Small intestine (tissue), 7 donors: ENCODE data around the gene TSHZ1. TPM values are rescaled to one million over a fixed set of nuclear protein-coding genes. Genes with fewer than 3 reads are reported as not detected.

Experiments
- DNase-seq, 2 donors: peaks; one replicate each; pipeline versions ENCODE4 v3.0.0 to v3.0.0-alpha.2; 2013
- FAIRE-seq: peaks from 2 replicates; lab custom pipeline; 2012; peaks lifted over from hg19 to GRCh38; lab: Jason Lieb, UNC
- H3K27ac ChIP-seq, 3 donors: one replicate each; pipeline ENCODE4 v1.5.1; 2013; ENCODE audit warnings: low read length in 2 of 3, mild to moderate bottlenecking in 2 of 3, control low read depth in 1 of 3, inconsistent platforms in 1 of 3, low read depth in 1 of 3, moderate library complexity in 1 of 3
- H3K27me3 ChIP-seq, 3 donors: one replicate each; pipeline ENCODE4 v1.6.1; 2013; ENCODE audit warnings: low read length in 3 of 3, inconsistent platforms in 1 of 3; ENCODE audit not compliant: control insufficient read depth in 3 of 3, insufficient read depth in 3 of 3
- H3K36me3 ChIP-seq, 3 donors: one replicate each; pipeline ENCODE4 v1.6.1; 2013; ENCODE audit warnings: low read length in 3 of 3, inconsistent platforms in 1 of 3, low read depth in 1 of 3, mild to moderate bottlenecking in 1 of 3, moderate library complexity in 1 of 3; ENCODE audit not compliant: control insufficient read depth in 3 of 3, insufficient read depth in 2 of 3
- H3K4me1 ChIP-seq, 3 donors: one replicate each; pipeline ENCODE4 v1.6.1; 2013; ENCODE audit warnings: low read length in 2 of 3, inconsistent platforms in 1 of 3, low read depth in 1 of 3, mild to moderate bottlenecking in 1 of 3, moderate library complexity in 1 of 3; ENCODE audit not compliant: control insufficient read depth in 3 of 3, insufficient read depth in 2 of 3
- H3K4me3 ChIP-seq, 3 donors: one replicate each; pipeline ENCODE4 v1.5.1; 2013; ENCODE audit warnings: low read length in 3 of 3, control low read depth in 1 of 3, inconsistent platforms in 1 of 3, low read depth in 1 of 3, mild to moderate bottlenecking in 1 of 3, moderate library complexity in 1 of 3
- H3K9me3 ChIP-seq, 2 donors: one replicate each; pipeline ENCODE4 v1.6.1; 2013; ENCODE audit warnings: low read depth in 1 of 2, low read length in 1 of 2; ENCODE audit not compliant: control insufficient read depth in 2 of 2, insufficient read depth in 1 of 2
- WGBS, 3 donors: extraction: QIAGEN DNeasy Blood & Tissue Kit; methylation state at CpG; one replicate each; pipeline ENCODE4 v1.1.7; 2013; 5-methylcytosine and 5-hydroxymethylcytosine counted together
- polyA plus RNA-seq, 4 donors: library from polyadenylated mRNA; stranded (reverse) in 3 of 4; unstranded in 1 of 4; fragments of 200-250 nt in 3 of 4; fragments of 120-200 nt in 1 of 4; gene quantifications; one replicate each; pipeline versions ENCODE4 v1.2.1 to v1.2.3, GENCODE V29; 2013
- donor health status: healthy with polysubstance abuse.
- donor health status: control.
- donor health status: control.
- donor health status: Bipolar disorder and iron deficiency.
- donor health status: healthy.

The TSHZ1 gene
- polyA plus RNA-seq, 4 donors: 7.3 to 41.9 (median 10.3) TPM

- WGBS, 3 donors: 29 to 43% (median 31%) methylated on average over 5 of the region's 5 CpGs
- Histone ChIP-seq H3K36me3 (no peaks in the 10 kb centered on the region), H3K4me1 (peaks cover 0 to 8% (median 0%) of the 10 kb centered on the region in 3 donors), H3K27me3 (peaks cover 0 to 3% (median 0%) of the 10 kb centered on the region in 3 donors), H3K9me3 (no peaks in the 10 kb centered on the region), H3K27ac (no peak overlapping the region), H3K4me3 (no peak overlapping the region)
- FAIRE-seq: no peak
- peak; percentile 61 to 65 for DNase-seq
Observed at GRCh38 chr18:75173125-75173432, 37.5 kb upstream of the TSHZ1 start.

GRCh38 chr18:75173738-75174137 is 36.9 kb upstream of the TSHZ1 start:
- Histone ChIP-seq H3K27ac (no peak overlapping the region), H3K36me3 (no peaks in the 10 kb centered on the region), H3K4me3 (no peak overlapping the region), H3K4me1 (peaks cover 0 to 8% (median 0%) of the 10 kb centered on the region in 3 donors), H3K9me3 (no peaks in the 10 kb centered on the region), H3K27me3 (peaks cover 0 to 3% (median 0%) of the 10 kb centered on the region in 3 donors)
- DNase-seq (no peak), FAIRE-seq (no peak)
- WGBS, 3 donors: 73 to 85% (median 74%) methylated on average over 4 of the region's 4 CpGs

- no peaks in the 10 kb centered on the region for H3K9me3 ChIP-seq
- DNase-seq: no peak
- WGBS, 3 donors: 78 to 87% (median 83%) methylated on average over 8 of the region's 8 CpGs
- no peak for FAIRE-seq
- H3K27ac ChIP-seq: no peak overlapping the region
- no peaks in the 10 kb centered on the region for H3K27me3 ChIP-seq
- no peaks in the 10 kb centered on the region for H3K36me3 ChIP-seq
- H3K4me1 ChIP-seq: peaks cover 0 to 8% (median 0%) of the 10 kb centered on the region in 3 donors
- no peak overlapping the region for H3K4me3 ChIP-seq
Observed at GRCh38 chr18:75176849-75177248, 33.7 kb upstream of the TSHZ1 start.

DNA sequence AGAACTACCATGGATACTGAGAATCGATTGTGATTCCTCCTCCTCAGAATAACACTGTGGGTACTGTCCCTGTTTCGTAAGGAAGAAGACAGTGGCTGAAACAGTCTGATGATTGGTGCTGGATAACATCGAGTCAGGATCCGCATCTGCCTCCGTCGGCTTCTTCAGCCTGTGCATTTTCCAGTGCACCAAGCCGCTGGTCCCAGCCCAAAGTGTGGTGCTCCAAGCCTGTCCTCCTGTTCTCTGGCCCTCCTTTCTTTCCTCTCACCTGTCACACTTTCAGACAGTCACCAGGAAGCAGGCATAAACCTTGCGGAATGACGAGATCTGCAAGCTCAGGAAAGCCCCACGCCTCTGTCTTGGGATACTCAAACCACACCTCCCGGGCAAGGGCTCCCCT is 32.2 kb upstream of the TSHZ1 start:
- H3K4me1 ChIP-seq: peaks cover 0 to 3% (median 0%) of the 10 kb centered on the region in 3 donors
- no peak overlapping the region for H3K4me3 ChIP-seq
- FAIRE-seq (no peak), DNase-seq (no peak)
- H3K27me3 ChIP-seq: no peaks in the 10 kb centered on the region
- WGBS, 3 donors: 91 to 93% (median 92%) methylated on average over 11 of the region's 11 CpGs
- H3K36me3 ChIP-seq: no peaks in the 10 kb centered on the region
- H3K27ac ChIP-seq: no peak overlapping the region
- peaks cover 0 to under 1% of the 10 kb centered on the region in 2 donors for H3K9me3 ChIP-seq

- H3K9me3 ChIP-seq: peaks cover 0 to 6% of the 10 kb centered on the region in 2 donors
- FAIRE-seq (no peak), DNase-seq (no peak)
- H3K36me3 ChIP-seq: no peaks in the 10 kb centered on the region
- WGBS, 3 donors: 87 to 89% (median 87%) methylated on average over 13 of the region's 13 CpGs
- H3K27me3 ChIP-seq: no peaks in the 10 kb centered on the region
- H3K4me3 ChIP-seq: no peak overlapping the region
- no peaks in the 10 kb centered on the region for H3K4me1 ChIP-seq
- no peak overlapping the region for H3K27ac ChIP-seq
Observed at GRCh38 chr18:75179819-75180600, 30.6 kb upstream of the TSHZ1 start.

DNA sequence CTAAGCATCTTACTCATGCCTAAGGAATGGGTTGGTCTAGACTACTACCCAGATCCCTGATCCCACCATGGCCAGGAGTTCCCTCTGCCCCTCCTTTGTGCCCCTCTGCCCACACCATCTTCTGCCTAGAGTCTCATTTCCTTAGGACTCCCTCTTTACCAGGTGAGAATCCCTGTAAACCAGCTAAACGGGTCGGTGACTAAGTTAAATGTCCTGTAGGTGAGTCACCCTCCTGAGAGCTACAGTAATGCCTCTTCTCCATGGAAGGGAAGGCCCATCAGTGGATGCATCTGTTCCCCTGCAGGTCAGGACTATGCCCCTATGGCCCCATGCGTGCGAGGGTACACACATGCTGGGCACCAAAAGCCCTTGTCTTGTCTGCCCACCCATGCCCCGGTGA is 27.1 kb upstream of the TSHZ1 start:
- Histone ChIP-seq H3K27me3 (no peaks in the 10 kb centered on the region), H3K9me3 (peaks cover 0 to 6% of the 10 kb centered on the region in 2 donors), H3K4me1 (no peaks in the 10 kb centered on the region), H3K4me3 (no peak overlapping the region), H3K36me3 (no peaks in the 10 kb centered on the region), H3K27ac (no peak overlapping the region)
- DNase-seq: no peak
- FAIRE-seq: no peak
- WGBS, 3 donors: 84 to 94% (median 84%) methylated on average over 5 of the region's 5 CpGs

DNA sequence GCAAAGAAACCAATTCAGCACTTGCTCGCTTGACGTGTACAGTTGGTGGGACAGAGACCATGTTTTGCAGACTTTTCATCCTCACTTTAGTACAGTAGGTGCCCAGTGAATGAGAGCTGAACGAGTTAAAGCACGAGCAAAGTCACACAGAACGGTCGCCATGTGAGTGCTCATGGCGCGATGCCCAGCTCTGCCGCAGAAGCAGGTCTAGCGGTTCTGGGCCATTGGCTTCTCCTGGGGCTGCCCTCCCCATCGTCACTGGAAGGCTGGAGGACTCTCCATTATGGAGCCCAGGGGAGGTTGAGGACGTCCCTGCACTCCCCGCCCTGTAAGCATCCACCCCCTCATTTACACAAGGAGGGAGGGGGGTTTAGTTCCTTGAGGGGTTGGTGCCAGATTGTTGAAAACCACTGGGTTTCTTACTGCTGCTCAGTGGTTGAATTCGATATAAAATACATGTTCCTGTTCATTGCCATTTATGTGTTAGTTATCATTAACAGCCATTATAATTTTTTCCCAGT is 26.6 kb upstream of the TSHZ1 start:
- H3K36me3 ChIP-seq: no peaks in the 10 kb centered on the region

DNA sequence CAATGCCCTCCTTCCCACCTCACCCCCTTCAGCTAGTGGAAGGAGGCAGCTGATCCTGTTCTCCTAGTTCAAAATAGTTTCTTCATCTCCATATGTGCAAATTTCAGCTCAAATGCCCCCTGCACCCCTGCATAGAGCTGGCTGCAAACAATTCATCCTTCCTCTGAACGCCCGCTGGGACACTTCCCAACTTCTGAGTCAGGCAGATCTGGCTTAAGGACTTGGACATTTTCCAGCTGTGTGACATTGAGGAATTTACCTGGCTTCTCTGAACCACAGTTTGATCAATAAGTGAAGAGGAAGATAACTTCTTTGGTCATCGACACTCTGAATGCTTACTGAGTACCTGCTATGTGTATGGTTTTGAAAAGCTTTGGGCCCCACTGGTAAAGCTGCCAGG is 25.1 kb upstream of the TSHZ1 start:
- Histone ChIP-seq H3K27me3 (no peaks in the 10 kb centered on the region), H3K9me3 (peaks cover 0 to 6% of the 10 kb centered on the region in 2 donors), H3K36me3 (peaks cover 0 to 4% (median 0%) of the 10 kb centered on the region in 3 donors), H3K27ac (no peak overlapping the region), H3K4me3 (no peak overlapping the region), H3K4me1 (no peaks in the 10 kb centered on the region)
- 79 to 84% (median 81%) methylated on average over 3 of the region's 3 CpGs for WGBS, 3 donors
- FAIRE-seq (no peak), DNase-seq (no peak)

More for the DNA sequence above, 26.6 kb upstream of the TSHZ1 start:
- FAIRE-seq: no peak
- no peak for DNase-seq
- Histone ChIP-seq H3K27ac (no peak overlapping the region), H3K4me1 (no peaks in the 10 kb centered on the region), H3K4me3 (no peak overlapping the region), H3K9me3 (peaks cover 0 to 6% of the 10 kb centered on the region in 2 donors), H3K27me3 (no peaks in the 10 kb centered on the region)
- WGBS, 3 donors: 91 to 93% (median 91%) methylated on average over 14 of the region's 14 CpGs
